Stimulated activated CD8-positive, alpha-beta memory T cell treated with anti-CD3 and anti-CD28 coated beads, Interleukin-15, amount 100 ng/mL, for 1 hour (primary cell): ENCODE results near the gene IFI27L1.

Experiments
- DNase-seq: peaks from one replicate; pipeline ENCODE4 v3.0.0-alpha.2; 2020; ENCODE audit warnings: low read depth

Gene IFI27L1

GRCh38 chr14:94079891-94080620 is 1.1 kb upstream of the IFI27L1 start:
- no peak for DNase-seq

GRCh38 chr14:94081386-94081820 is 293 bp downstream of the IFI27L1 start:
- no peak for DNase-seq

- DNase-seq, result no peak
Measured at GRCh38 chr14:94087891-94088290, 6.8 kb downstream of the IFI27L1 start.

GRCh38 chr14:94088516-94088915 is 7.4 kb downstream of the IFI27L1 start:
- no peak for DNase-seq

GRCh38 chr14:94089479-94089878 is 8.4 kb downstream of the IFI27L1 start:
- no peak for DNase-seq

GRCh38 chr14:94093418-94093817 is 12.3 kb downstream of the IFI27L1 start:
- no peak for DNase-seq

- no peak for DNase-seq
Measured at GRCh38 chr14:94097091-94097490, 16.0 kb downstream of the IFI27L1 start.

GRCh38 chr14:94098326-94098992 is 17.3 kb downstream of the IFI27L1 start:
- no peak for DNase-seq

GRCh38 chr14:94099006-94099405 is 17.9 kb downstream of the IFI27L1 start:
- DNase-seq, result no peak

- DNase-seq, result no peak
Measured at GRCh38 chr14:94100847-94101246, 19.7 kb downstream of the IFI27L1 start.

GRCh38 chr14:94101748-94102147 is 20.6 kb downstream of the IFI27L1 start:
- DNase-seq, result no peak

- no peak for DNase-seq
Measured at GRCh38 chr14:94102768-94103482, 21.8 kb downstream of the IFI27L1 start.

GRCh38 chr14:94103554-94104150 is 22.5 kb downstream of the IFI27L1 start:
- DNase-seq, result no peak

- DNase-seq, result no peak
Measured at GRCh38 chr14:94104731-94105130, 23.6 kb downstream of the IFI27L1 start.

- no peak for DNase-seq
Measured at GRCh38 chr14:94109915-94110250, 28.8 kb downstream of the IFI27L1 start.

GRCh38 chr14:94110552-94111181 is 29.6 kb downstream of the IFI27L1 start, which contains the start of gene IFI27:
TSS of gene IFI27 (plus strand) at chr14:94110736.
- DNase-seq, result no peak

- DNase-seq, result no peak
Measured at GRCh38 chr14:94111276-94112095, 30.4 kb downstream of the IFI27L1 start.

- DNase-seq, result no peak
Measured at GRCh38 chr14:94112513-94113063, 31.5 kb downstream of the IFI27L1 start.

- DNase-seq, result no peak
Measured at GRCh38 chr14:94113073-94113472, 32.0 kb downstream of the IFI27L1 start.

- no peak for DNase-seq
Measured at GRCh38 chr14:94113490-94113889, 32.4 kb downstream of the IFI27L1 start.
